Activated B cell treated with CpG ODN at 0.5 μM for 24 hours (primary cell): ENCODE measurements around the gene SYT9. TPM values are rescaled to one million over a fixed set of nuclear protein-coding genes. Genes with fewer than 3 reads are reported as not detected.
"Not testable (repeated sequence)": the region's sequence is repeated elsewhere in the genome, so short reads cannot be mapped to it uniquely, and the experiment has no call there.

Source experiments
- ATAC-seq: fragments of 200-7000 bp; cut with Tn5 transposase; one replicate; pipeline ENCODE4 v1.10.0; 2021; ENCODE audit warnings: low read depth, mild to moderate bottlenecking, moderate library complexity
- CTCF ChIA-PET: fragments of 350-600 bp; sonication (Branson Sonifier 250); formaldehyde crosslinking; loops from one replicate; lab custom pipeline; 2021; ENCODE audit warnings: antibody characterized with exemption; lab: Charles Lee
- POLR2A ChIA-PET: fragments of 350-600 bp; sonication (Branson Sonifier 250); formaldehyde crosslinking; loops from one replicate; lab custom pipeline; 2021; ENCODE audit warnings: antibody characterized with exemption; lab: Charles Lee
- DNase-seq: peaks from one replicate; pipeline ENCODE4 v3.0.0; 2022
- H3K27ac Mint-ChIP-seq: one replicate; pipeline ENCODE4 v1.8.0; 2020; ENCODE audit warnings: mixed read lengths
- H3K27me3 Mint-ChIP-seq: one replicate; pipeline ENCODE4 v1.8.0; 2021; ENCODE audit warnings: mixed read lengths
- H3K36me3 Mint-ChIP-seq: one replicate; pipeline ENCODE4 v1.8.0; 2021; ENCODE audit warnings: low read depth, mixed read lengths
- H3K4me1 Mint-ChIP-seq: one replicate; pipeline ENCODE4 v1.8.0; 2021; ENCODE audit warnings: mixed read lengths
- H3K4me3 Mint-ChIP-seq: one replicate; pipeline ENCODE4 v1.8.0; 2020; ENCODE audit warnings: mild to moderate bottlenecking, mixed read lengths
- H3K9me3 Mint-ChIP-seq: one replicate; pipeline ENCODE4 v1.8.0; 2020; ENCODE audit warnings: mixed read lengths
- intact Hi-C: fragments of 100-400 bp; cut with micrococcal nuclease; formaldehyde crosslinking; loops from one replicate; pipeline ENCODE4 v1.15.1; 2024
- total RNA-seq: library from RNA; stranded (reverse); gene quantifications from 2 replicates; pipeline ENCODE4 v1.2.3, GENCODE V29; 2022
- TF ChIP-seq, protein P1 (sequence below): fragments of 200-600 bp; IDR thresholded peaks from one replicate; pipeline ENCODE4 v1.8.0; 2022; ENCODE audit warnings: antibody characterized with exemption, mild to moderate bottlenecking

Gene SYT9
- total RNA-seq, 1 donor from 2014 or later = not detected

DNA sequence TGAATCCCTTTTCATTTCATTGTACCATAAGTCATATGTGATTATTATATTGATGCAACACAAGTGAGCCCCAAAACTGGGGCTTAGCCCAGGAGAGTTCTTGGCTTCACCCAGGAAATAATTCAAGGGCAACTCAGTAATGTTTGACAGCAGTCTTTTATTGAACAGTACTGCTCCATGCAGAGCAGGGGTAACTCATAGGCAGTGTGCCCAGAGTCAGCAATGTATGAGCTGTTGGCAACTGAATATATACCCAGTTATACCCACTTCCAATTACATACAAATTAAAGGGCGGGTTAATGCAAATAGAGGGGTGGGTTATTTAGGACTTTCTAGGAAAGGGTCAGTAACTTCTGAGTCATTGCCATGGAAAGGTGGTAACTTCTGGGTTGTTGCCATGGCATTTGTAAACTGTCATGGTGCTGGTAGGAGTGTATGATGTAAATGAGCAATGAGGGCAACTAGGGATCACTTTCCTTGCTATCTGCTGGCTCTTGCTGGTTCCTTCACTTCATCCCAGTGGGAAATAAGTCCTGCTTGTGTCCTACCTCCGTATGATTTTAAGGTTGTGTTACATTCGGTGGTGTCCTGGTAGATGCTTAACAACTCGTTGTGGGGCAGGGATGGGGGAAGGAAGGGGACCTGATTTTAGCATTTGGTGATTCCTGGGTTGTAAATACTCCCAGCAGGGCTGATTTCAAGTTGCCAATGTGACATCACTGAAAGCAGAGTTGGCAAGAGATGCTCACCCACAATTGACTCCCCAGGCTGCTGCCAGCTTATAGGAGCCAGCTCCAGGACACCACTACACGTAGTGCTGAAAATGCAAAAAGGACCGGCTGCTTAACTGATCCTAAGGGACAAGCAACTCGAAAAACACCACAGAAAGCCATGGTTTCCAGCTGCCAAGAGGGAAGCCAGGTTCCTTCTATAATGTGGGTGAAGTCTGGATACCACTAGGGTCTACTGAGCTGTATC lies 70.1 kb downstream of the SYT9 start:
- CTCF ChIA-PET = no interaction called here
- POLR2A ChIA-PET = no interaction called here
- peaks cover 6% of the 10 kb centered on the region for H3K9me3 Mint-ChIP-seq
- H3K4me3 Mint-ChIP-seq = no peak overlapping the region
- ATAC-seq = no peak
- H3K4me1 Mint-ChIP-seq = no peaks in the 10 kb centered on the region
- TF ChIP-seq, protein P1, sequence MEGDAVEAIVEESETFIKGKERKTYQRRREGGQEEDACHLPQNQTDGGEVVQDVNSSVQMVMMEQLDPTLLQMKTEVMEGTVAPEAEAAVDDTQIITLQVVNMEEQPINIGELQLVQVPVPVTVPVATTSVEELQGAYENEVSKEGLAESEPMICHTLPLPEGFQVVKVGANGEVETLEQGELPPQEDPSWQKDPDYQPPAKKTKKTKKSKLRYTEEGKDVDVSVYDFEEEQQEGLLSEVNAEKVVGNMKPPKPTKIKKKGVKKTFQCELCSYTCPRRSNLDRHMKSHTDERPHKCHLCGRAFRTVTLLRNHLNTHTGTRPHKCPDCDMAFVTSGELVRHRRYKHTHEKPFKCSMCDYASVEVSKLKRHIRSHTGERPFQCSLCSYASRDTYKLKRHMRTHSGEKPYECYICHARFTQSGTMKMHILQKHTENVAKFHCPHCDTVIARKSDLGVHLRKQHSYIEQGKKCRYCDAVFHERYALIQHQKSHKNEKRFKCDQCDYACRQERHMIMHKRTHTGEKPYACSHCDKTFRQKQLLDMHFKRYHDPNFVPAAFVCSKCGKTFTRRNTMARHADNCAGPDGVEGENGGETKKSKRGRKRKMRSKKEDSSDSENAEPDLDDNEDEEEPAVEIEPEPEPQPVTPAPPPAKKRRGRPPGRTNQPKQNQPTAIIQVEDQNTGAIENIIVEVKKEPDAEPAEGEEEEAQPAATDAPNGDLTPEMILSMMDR = no peak
- DNase-seq = no peak
- H3K36me3 Mint-ChIP-seq = no peaks in the 10 kb centered on the region
- intact Hi-C loops = no loop called here
- H3K27ac Mint-ChIP-seq = no peak overlapping the region
- H3K27me3 Mint-ChIP-seq = peaks cover 9% of the 10 kb centered on the region

DNA sequence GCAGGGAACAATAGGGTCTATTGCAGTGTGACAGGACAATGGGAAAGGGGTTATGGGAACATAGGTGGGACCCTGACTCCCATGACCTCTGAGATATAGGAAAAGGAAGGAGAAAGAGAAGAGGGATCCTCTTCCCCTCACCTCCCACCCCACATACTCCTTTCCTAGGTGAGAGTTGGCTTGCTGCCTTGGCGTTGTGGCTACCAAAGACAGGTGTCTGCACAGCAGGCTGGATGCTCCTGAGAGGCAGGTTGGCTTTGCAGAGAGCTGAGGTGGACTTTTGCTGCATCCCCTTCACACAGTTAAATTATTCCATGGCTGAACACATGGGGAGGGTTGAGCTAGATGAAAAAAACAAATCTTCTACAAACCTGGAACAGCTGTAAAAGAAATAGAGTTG lies 80.7 kb downstream of the SYT9 start:
- no peak overlapping the region for H3K27ac Mint-ChIP-seq
- no peaks in the 10 kb centered on the region for H3K9me3 Mint-ChIP-seq
- no peak for DNase-seq
- intact Hi-C loops = no loop called here
- H3K4me1 Mint-ChIP-seq = no peaks in the 10 kb centered on the region
- no peak overlapping the region for H3K4me3 Mint-ChIP-seq
- peaks cover 8% of the 10 kb centered on the region for H3K27me3 Mint-ChIP-seq
- ChIA-PET CTCF (no interaction called here), POLR2A (no interaction called here)
- ATAC-seq = no peak
- no peaks in the 10 kb centered on the region for H3K36me3 Mint-ChIP-seq
- TF ChIP-seq, protein P1 = no peak

DNA sequence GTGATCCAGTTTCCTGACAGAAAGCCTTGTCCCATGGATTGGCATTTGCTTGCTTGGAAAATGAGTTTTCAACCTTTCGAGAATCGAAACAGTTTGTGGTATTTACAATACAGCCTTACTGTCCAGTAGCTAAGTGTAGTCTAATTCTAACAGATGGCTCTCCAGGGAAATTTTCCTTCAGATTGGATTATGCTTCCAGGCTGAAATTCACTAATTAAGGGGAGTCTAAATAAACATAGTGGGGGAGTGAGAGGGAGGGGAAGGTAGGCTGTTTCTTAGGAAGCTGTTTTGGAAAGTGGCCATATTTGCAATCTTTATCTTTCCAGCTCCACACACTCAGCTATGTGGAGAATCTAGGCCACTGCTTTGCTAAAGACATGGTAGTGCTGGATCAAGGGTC lies 81.3 kb downstream of the SYT9 start:
- H3K9me3 Mint-ChIP-seq = no peaks in the 10 kb centered on the region
- no peak for ATAC-seq
- H3K4me1 Mint-ChIP-seq = no peaks in the 10 kb centered on the region
- H3K27me3 Mint-ChIP-seq = peaks cover 9% of the 10 kb centered on the region
- H3K27ac Mint-ChIP-seq = no peak overlapping the region
- ChIA-PET CTCF (no interaction called here), POLR2A (no interaction called here)
- TF ChIP-seq, protein P1 = no peak
- H3K4me3 Mint-ChIP-seq = no peak overlapping the region
- DNase-seq = no peak
- H3K36me3 Mint-ChIP-seq = no peaks in the 10 kb centered on the region
- intact Hi-C loops = no loop called here

DNA sequence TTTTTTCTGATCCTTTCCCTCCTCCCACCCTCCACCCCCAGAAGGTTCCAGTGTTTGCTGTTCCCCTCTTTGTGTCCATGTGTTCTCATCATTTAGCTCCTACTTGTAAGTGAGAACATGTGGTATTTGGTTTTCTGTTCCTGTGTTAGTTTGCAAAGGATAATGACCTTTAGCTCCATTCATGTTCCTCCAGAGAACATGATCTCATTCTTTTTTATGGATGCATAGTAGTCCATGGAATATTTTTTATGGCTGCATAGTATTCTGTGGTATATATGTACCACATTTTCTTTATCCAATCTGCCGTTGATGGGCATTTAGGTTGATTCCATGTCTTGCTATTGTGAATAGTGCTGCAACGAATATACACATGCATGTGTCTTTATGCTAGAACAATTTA lies 83.7 kb downstream of the SYT9 start:
- POLR2A ChIA-PET, intact Hi-C loops: not testable (repeated sequence)

DNA sequence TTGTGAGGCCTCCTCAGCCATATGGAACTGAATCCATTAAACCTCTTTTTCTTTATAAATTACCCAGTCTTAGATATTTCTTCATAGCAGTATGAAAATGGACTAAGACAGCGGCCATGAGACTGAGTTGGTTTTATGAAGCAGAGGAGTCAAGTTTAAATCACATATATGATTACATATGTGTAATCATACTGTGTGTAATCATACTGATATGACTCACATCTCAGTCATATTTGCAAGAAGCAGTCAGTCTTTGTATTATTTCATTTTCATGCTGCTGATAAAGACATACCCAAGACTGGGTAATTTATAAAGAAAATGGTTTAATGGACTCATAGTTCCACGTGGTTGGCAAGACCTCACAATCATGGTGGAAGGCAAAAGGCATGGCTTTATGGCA lies 89.8 kb downstream of the SYT9 start:
- ChIA-PET POLR2A (no interaction called here), CTCF (no interaction called here)
- H3K27ac Mint-ChIP-seq = no peak overlapping the region
- no peak overlapping the region for H3K4me3 Mint-ChIP-seq
- no peaks in the 10 kb centered on the region for H3K4me1 Mint-ChIP-seq
- H3K9me3 Mint-ChIP-seq = peaks cover 11% of the 10 kb centered on the region
- peaks cover 36% of the 10 kb centered on the region for H3K27me3 Mint-ChIP-seq
- TF ChIP-seq, protein P1 = no peak
- no peaks in the 10 kb centered on the region for H3K36me3 Mint-ChIP-seq
- intact Hi-C loops = no loop called here
- ATAC-seq (no peak), DNase-seq (no peak)

More for the DNA sequence above, 83.7 kb downstream of the SYT9 start:
- H3K9me3 Mint-ChIP-seq = peaks cover 11% of the 10 kb centered on the region
- H3K4me1 Mint-ChIP-seq, H3K4me3 Mint-ChIP-seq, CTCF ChIA-PET, ATAC-seq, DNase-seq, H3K36me3 Mint-ChIP-seq, H3K27ac Mint-ChIP-seq: not testable (repeated sequence)
- H3K27me3 Mint-ChIP-seq = peaks cover 22% of the 10 kb centered on the region
